ENCODE measurements around the gene TUT4.
"Not testable (repeated sequence)": the region's sequence is repeated elsewhere in the genome, so short reads cannot be mapped to it uniquely, and the experiment has no call there.

Gene TUT4

GRCh38 chr1:52552505-52553361, at the start of gene TUT4:
TUT4 (minus strand) TSS chr1:52553092; CDS start chr1:52526280, 26,812 bp downstream.
- peak; percentile 66 for DNase-seq

- peak; percentile 52 for DNase-seq
Observed at GRCh38 chr1:52601991-52602855, 49.3 kb upstream of the TUT4 start, which contains the start of gene GPX7. GPX7 (plus strand) TSS chr1:52602371; CDS start chr1:52602410, 39 bp downstream.

- no peak for DNase-seq
Observed at GRCh38 chr1:52601519-52601918, 48.6 kb upstream of the TUT4 start.

GRCh38 chr1:52600533-52601179, 47.8 kb upstream of the TUT4 start:
- no peak for DNase-seq

GRCh38 chr1:52599236-52599635, 46.3 kb upstream of the TUT4 start:
- no peak for DNase-seq

GRCh38 chr1:52598729-52599128, 45.8 kb upstream of the TUT4 start:
- DNase-seq = no peak

GRCh38 chr1:52597912-52598311, 45.0 kb upstream of the TUT4 start:
- no peak for DNase-seq

- DNase-seq = no peak
Observed at GRCh38 chr1:52595061-52595460, 42.2 kb upstream of the TUT4 start.

GRCh38 chr1:52593495-52593894, 40.6 kb upstream of the TUT4 start:
- DNase-seq = no peak

- DNase-seq = no peak
Observed at GRCh38 chr1:52592637-52593323, 39.9 kb upstream of the TUT4 start.

- no peak for DNase-seq
Observed at GRCh38 chr1:52590266-52590665, 37.4 kb upstream of the TUT4 start.

GRCh38 chr1:52588535-52588934, 35.6 kb upstream of the TUT4 start:
- no peak for DNase-seq

GRCh38 chr1:52588027-52588426, 35.1 kb upstream of the TUT4 start:
- DNase-seq = no peak

GRCh38 chr1:52585474-52585873, 32.6 kb upstream of the TUT4 start:
- DNase-seq = no peak

- DNase-seq = no peak
Observed at GRCh38 chr1:52582116-52582696, 29.3 kb upstream of the TUT4 start.

GRCh38 chr1:52580283-52580682, 27.4 kb upstream of the TUT4 start:
- DNase-seq = no peak

GRCh38 chr1:52579415-52579814, 26.5 kb upstream of the TUT4 start:
- DNase-seq = no peak

GRCh38 chr1:52578066-52578465, 25.2 kb upstream of the TUT4 start:
- DNase-seq = not testable (repeated sequence)

- no peak for DNase-seq
Observed at GRCh38 chr1:52576074-52576473, 23.2 kb upstream of the TUT4 start.

- DNase-seq = no peak
Observed at GRCh38 chr1:52574594-52574993, 21.7 kb upstream of the TUT4 start.

GRCh38 chr1:52572387-52572786, 19.5 kb upstream of the TUT4 start:
- DNase-seq = no peak

- DNase-seq = no peak
Observed at GRCh38 chr1:52571783-52572182, 18.9 kb upstream of the TUT4 start.
